CD4-positive, alpha-beta T cell treated with Interleukin-15 for 4 hours (primary cell): ENCODE results near the gene VPS18.

Source experiments
- DNase-seq: peaks from one replicate; pipeline ENCODE4 v3.0.0-alpha.2; 2020; ENCODE audit warnings: low spot score

VPS18 gene

DNA sequence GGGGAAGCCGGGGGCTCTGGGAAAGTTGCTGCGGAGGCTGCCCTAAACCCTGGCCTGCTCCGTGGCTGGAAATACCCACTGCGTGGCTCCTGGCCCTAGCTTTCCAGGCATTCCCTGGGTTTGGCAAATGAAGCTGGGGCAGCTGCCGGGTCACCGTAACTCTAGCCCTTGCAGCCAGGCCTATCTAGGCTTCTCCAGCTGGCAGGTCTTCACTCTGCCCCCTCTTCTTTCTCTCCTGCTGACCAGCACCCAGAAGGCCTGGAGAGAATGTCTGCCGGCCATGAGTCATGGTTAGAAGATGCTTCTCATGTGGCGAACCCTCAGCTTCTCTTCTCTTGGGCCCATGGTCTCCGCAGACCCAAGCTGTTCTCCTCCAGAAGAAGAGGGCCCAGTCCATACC lies 29.3 kb downstream of the VPS18 start:
- no peak for DNase-seq

DNA sequence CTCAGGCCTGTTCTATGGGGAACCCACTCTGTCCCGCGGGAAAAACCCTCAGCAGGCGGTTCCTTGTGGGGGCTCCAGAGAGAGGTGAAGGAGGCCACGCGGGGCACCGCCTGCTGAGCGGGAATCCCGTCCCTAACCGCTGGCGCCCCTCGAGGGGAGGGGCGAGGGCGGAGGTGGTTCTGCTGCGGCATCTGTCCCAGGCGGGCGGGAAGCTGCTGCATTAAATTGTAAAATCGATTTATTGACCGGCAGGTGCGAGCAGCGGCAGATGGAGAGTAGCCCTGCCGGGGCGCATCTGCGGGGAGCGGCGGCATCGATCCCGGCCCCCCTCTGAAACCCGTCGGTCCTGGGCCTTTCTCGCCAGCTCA lies 31.2 kb downstream of the VPS18 start:
- no peak for DNase-seq

- DNase-seq, result no peak
Observed at GRCh38 chr15:40925863-40926658, 31.8 kb downstream of the VPS18 start.

GRCh38 chr15:40926659-40927494 lies 32.6 kb downstream of the VPS18 start:
- no peak for DNase-seq

- DNase-seq, result no peak
Observed at GRCh38 chr15:40927495-40927872, 33.2 kb downstream of the VPS18 start.

GRCh38 chr15:40927873-40928806 lies 33.9 kb downstream of the VPS18 start:
- no peak for DNase-seq

- no peak for DNase-seq
Observed at GRCh38 chr15:40928821-40929659, 34.8 kb downstream of the VPS18 start, which contains the start of gene DLL4. DLL4 (plus strand) TSS chr15:40929340; CDS start chr15:40929669, 329 bp downstream.

- DNase-seq, result no peak
Observed at GRCh38 chr15:40929660-40930429, 35.6 kb downstream of the VPS18 start.

DNA sequence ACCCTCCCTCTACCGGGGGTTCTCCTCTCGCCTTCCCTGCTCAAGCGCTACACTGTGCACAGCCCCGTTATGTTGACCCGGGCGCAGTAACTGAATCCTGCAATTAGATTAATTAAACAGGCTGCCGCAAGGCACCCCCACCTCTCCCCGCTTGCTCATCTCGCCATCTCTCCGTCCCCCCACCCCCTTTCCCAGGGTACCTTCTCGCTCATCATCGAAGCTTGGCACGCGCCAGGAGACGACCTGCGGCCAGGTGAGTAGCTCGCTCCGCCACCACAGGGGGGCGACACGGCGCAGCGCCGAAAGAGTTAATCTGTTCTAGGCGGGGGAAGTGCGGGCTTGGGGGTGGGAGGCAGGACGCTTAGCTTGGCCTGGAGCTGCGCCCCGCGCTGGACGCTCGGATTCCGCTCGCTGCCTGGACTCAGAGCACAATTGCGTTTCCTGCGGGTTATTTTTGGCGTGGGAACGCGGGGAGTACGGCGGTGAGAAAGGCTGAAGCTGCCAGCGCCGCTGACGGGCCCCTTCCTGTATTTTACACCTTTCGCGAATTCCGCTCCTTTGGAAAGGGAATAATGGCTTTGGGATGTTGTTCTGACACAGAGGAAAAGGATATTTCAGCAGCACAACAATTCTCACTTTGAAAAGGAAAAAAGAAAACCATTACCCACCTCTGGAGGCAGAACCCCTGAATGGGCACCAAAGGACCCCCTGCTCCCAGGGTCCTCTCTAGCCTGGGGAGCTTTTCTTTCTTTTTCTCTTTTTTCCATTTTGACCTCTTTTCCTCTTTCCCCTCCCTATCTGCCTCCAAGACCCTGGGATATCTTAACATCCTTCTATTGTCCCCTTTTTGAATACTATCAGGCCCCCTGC lies 36.4 kb downstream of the VPS18 start:
- no peak for DNase-seq

GRCh38 chr15:40931300-40932142 lies 37.3 kb downstream of the VPS18 start:
- no peak for DNase-seq

DNA sequence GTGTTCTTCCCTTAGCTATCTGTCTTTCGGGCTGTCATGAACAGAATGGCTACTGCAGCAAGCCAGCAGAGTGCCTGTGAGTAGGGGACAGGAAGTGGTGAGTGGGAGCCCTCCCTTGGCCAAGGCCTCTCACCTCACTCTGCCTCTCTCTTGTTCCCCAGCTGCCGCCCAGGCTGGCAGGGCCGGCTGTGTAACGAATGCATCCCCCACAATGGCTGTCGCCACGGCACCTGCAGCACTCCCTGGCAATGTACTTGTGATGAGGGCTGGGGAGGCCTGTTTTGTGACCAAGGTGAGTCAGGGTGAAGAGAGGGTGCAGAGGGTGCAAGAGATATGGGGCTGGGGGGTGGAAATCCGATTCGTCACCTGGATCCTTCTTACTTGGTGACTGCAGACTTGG lies 37.9 kb downstream of the VPS18 start:
- DNase-seq, result no peak

DNA sequence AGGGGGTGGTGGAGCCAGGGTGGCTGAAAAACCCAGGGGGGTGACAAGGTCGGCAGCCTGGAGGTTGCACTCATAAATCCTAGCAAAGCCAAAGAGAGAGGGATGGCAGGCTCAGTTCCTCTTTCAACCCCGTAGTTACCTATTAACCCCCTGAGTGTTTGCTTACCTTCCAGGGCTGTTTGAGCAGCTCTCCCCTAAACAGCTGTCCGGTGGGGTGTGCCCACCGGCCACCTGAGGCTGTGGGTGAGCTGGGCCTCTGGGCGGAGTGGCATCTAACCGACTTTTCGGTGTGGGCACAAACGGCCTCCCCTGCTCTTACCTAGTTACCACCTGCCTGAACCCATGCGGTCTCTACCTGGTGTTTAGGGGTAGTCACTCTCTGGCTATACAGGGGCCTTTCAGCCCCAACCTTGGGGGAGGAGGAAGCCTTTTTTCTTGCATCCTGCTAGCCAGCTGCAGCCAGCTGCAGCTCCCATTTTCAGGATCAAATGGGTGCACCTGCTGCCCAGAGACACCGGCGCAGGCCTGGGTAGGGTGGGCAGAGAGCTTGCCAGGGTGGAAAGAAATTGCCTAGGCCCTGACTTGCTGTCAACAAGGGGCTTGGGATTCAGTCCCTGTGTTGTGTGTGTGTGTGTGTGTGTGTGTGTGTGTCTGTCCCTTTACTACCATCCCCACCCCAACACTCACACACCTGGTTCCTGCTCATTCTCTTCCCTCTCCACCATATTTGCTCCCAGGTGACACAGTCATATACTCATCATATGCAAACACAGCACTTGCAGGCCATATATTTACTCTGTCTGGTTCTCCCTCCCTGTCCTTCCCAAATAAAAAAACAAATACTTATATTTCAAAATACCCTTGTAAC lies 38.6 kb downstream of the VPS18 start:
- no peak for DNase-seq

DNA sequence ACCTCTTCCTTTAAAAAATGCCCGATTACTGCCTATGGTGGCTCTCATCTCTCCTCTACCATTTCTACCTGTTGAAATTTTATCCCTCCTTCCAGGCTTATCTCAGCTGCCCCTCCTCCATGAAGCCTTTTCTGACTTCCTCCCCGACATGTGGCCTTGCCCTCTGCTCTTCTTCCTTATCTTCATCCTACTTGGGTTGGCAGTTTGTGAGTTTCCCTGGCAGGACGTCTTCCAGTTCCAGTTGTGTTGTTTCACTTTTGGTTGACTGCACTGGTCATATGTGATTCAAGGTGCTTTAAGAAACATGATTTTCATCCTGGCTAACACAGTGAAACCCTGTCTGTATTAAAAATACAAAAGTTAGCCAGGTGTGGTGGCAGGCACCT lies 39.3 kb downstream of the VPS18 start:
- no peak for DNase-seq

- DNase-seq, result no peak
Observed at GRCh38 chr15:40934457-40934856, 40.2 kb downstream of the VPS18 start.

- no peak for DNase-seq
Observed at GRCh38 chr15:40936234-40936708, 42.0 kb downstream of the VPS18 start.

- no peak for DNase-seq
Observed at GRCh38 chr15:40936709-40937666, 42.7 kb downstream of the VPS18 start.
